GM19023 (cell line): ENCODE data around the gene NMNAT2.

ENCODE experiments used
- ATAC-seq: cut with Tn5 transposase; IDR thresholded peaks from one replicate; pipeline ENCODE4 v1.9.1; 2021; ENCODE audit warnings: mild to moderate bottlenecking, moderate library complexity; ENCODE audit not compliant: unreplicated experiment

The NMNAT2 gene

GRCh38 chr1:183218971-183219615 lies 199.1 kb downstream of the NMNAT2 start:
- no peak for ATAC-seq

GRCh38 chr1:183218027-183218618 lies 200.1 kb downstream of the NMNAT2 start:
- ATAC-seq: no peak

GRCh38 chr1:183215936-183216335 lies 202.2 kb downstream of the NMNAT2 start:
- no peak for ATAC-seq

- no peak for ATAC-seq
Measured at GRCh38 chr1:183215076-183215720, 203.0 kb downstream of the NMNAT2 start.

GRCh38 chr1:183214021-183214970 lies 203.9 kb downstream of the NMNAT2 start:
- no peak for ATAC-seq

GRCh38 chr1:183212870-183213269 lies 205.3 kb downstream of the NMNAT2 start:
- no peak for ATAC-seq

- ATAC-seq: no peak
Measured at GRCh38 chr1:183210681-183211080, 207.5 kb downstream of the NMNAT2 start.

GRCh38 chr1:183209533-183210158 lies 208.5 kb downstream of the NMNAT2 start:
- ATAC-seq: no peak

- no peak for ATAC-seq
Measured at GRCh38 chr1:183206538-183207122, 211.6 kb downstream of the NMNAT2 start.

- ATAC-seq: no peak
Measured at GRCh38 chr1:183205196-183205781, 212.9 kb downstream of the NMNAT2 start.

- ATAC-seq: no peak
Measured at GRCh38 chr1:183203094-183203493, 215.1 kb downstream of the NMNAT2 start.

GRCh38 chr1:183200451-183200850 lies 217.7 kb downstream of the NMNAT2 start:
- ATAC-seq: no peak

GRCh38 chr1:183199304-183199703 lies 218.9 kb downstream of the NMNAT2 start:
- ATAC-seq: no peak

- no peak for ATAC-seq
Measured at GRCh38 chr1:183198463-183198862, 219.7 kb downstream of the NMNAT2 start.
